CD14-positive monocyte (primary cell): ENCODE results near the gene THUMPD2. TPM values are rescaled to one million over a fixed set of nuclear protein-coding genes. Genes with fewer than 3 reads are reported as not detected.

Experiments
- DNase-seq, 3 donors: peaks; one replicate each; pipeline ENCODE4 v3.0.0-alpha.2; 2011 to 2022
- H2AFZ ChIP-seq: 2 replicates; pipeline ENCODE4 v1.6.0; 2012; ENCODE audit warnings: mild to moderate bottlenecking, low read depth, low read length, inconsistent platforms; ENCODE audit not compliant: insufficient read depth, poor library complexity, severe bottlenecking
- H3K27ac ChIP-seq, 2 donors: 1 replicate in 1 of 2; 2 replicates in 1 of 2; pipeline ENCODE4 v1.5.1; 2012 to 2013; ENCODE audit warnings: low read length in 2 of 2, control low read depth in 1 of 2, inconsistent platforms in 1 of 2, low read depth in 1 of 2, mild to moderate bottlenecking in 1 of 2
- H3K27me3 ChIP-seq, 2 donors: one replicate each; pipeline versions ENCODE4 v1.6.0 to v1.6.1; 2011 to 2013; ENCODE audit warnings: low read length in 2 of 2; ENCODE audit not compliant: control insufficient read depth in 2 of 2, insufficient read depth in 2 of 2
- H3K36me3 ChIP-seq, 2 donors: replicated peaks in 1 of 2; 1 replicate in 1 of 2; 2 replicates in 1 of 2; pipeline versions ENCODE4 v1.5.1 to v1.6.1; 2012 to 2013; ENCODE audit warnings: low read length in 2 of 2, control low read depth in 1 of 2, inconsistent platforms in 1 of 2, mild to moderate bottlenecking in 1 of 2; ENCODE audit not compliant: insufficient read depth in 2 of 2, control insufficient read depth in 1 of 2
- H3K4me1 ChIP-seq, 2 donors: 1 replicate in 1 of 2; 2 replicates in 1 of 2; pipeline versions ENCODE4 v1.5.1 to v1.6.1; 2012 to 2013; ENCODE audit warnings: low read length in 2 of 2, control low read depth in 1 of 2, inconsistent platforms in 1 of 2, mild to moderate bottlenecking in 1 of 2, moderate library complexity in 1 of 2; ENCODE audit not compliant: insufficient read depth in 2 of 2, control insufficient read depth in 1 of 2
- H3K4me2 ChIP-seq: replicated peaks from 2 replicates; pipeline ENCODE3; 2012; ENCODE audit warnings: low read length, moderate library complexity, mild to moderate bottlenecking; ENCODE audit not compliant: poor library complexity, severe bottlenecking; ENCODE audit errors: extremely low read depth
- H3K4me3 ChIP-seq, 3 experiments: fragments of 200-600 bp in 1 of 3; sonication (generic) in 1 of 3; replicated peaks in 1 of 3; 1 replicate in 2 of 3; 2 replicates in 1 of 3; pipeline ENCODE4 v1.5.1; 2011 to 2013; ENCODE audit warnings: low read length in 3 of 3, mild to moderate bottlenecking in 3 of 3, control low read depth in 2 of 3, low read depth in 2 of 3, inconsistent platforms in 1 of 3, moderate library complexity in 1 of 3
- H3K79me2 ChIP-seq: 2 replicates; pipeline ENCODE4 v1.6.0; 2012; ENCODE audit warnings: mild to moderate bottlenecking, control low read depth, inconsistent platforms, low read length, moderate library complexity; ENCODE audit not compliant: insufficient read depth
- H3K9ac ChIP-seq: 2 replicates; pipeline ENCODE4 v1.6.0; 2017; ENCODE audit warnings: low read length, mild to moderate bottlenecking; ENCODE audit not compliant: insufficient read depth, poor library complexity, severe bottlenecking
- H3K9me3 ChIP-seq, 2 donors: replicated peaks in 1 of 2; 1 replicate in 1 of 2; 2 replicates in 1 of 2; pipeline versions ENCODE4 v1.5.1 to v1.6.1; 2012 to 2013; ENCODE audit warnings: low read length in 2 of 2, control low read depth in 1 of 2; ENCODE audit not compliant: control insufficient read depth in 1 of 2, insufficient read depth in 1 of 2
- H4K20me1 ChIP-seq: 2 replicates; pipeline ENCODE4 v1.6.0; 2012; ENCODE audit warnings: mild to moderate bottlenecking, low read length, control low read depth, moderate library complexity; ENCODE audit not compliant: insufficient read depth
- H3K27ac Mint-ChIP-seq, 7 donors: one replicate each; pipeline ENCODE4 v1.8.0; 2020; ENCODE audit warnings: mild to moderate bottlenecking in 7 of 7, mixed read lengths in 7 of 7, moderate library complexity in 6 of 7, inconsistent platforms in 2 of 7
- H3K27me3 Mint-ChIP-seq, 3 donors: one replicate each; pipeline ENCODE4 v1.8.0; 2021 to 2022; ENCODE audit warnings: low read depth in 3 of 3, mild to moderate bottlenecking in 3 of 3, mixed read lengths in 3 of 3, moderate library complexity in 3 of 3, inconsistent platforms in 1 of 3
- H3K36me3 Mint-ChIP-seq, 2 donors: one replicate each; pipeline ENCODE4 v1.8.0; 2020; ENCODE audit warnings: mixed read lengths in 2 of 2, inconsistent platforms in 1 of 2, mild to moderate bottlenecking in 1 of 2
- H3K4me1 Mint-ChIP-seq: one replicate; pipeline ENCODE4 v1.8.0; 2020; ENCODE audit warnings: mild to moderate bottlenecking, mixed read lengths
- H3K4me3 Mint-ChIP-seq, 2 donors: one replicate each; pipeline ENCODE4 v1.8.0; 2020; ENCODE audit warnings: mild to moderate bottlenecking in 2 of 2, mixed read lengths in 2 of 2, moderate library complexity in 1 of 2
- H3K9me3 Mint-ChIP-seq, 7 donors: one replicate each; pipeline ENCODE4 v1.8.0; 2020 to 2022; ENCODE audit warnings: mixed read lengths in 7 of 7, mild to moderate bottlenecking in 6 of 7, moderate library complexity in 6 of 7, inconsistent platforms in 2 of 7
- CTCF ChIP-seq: fragments of 200-600 bp; IDR thresholded peaks from one replicate; pipeline ENCODE4 v1.8.0; 2022; ENCODE audit warnings: antibody characterized with exemption, mild to moderate bottlenecking
- whole genome bisulfite sequencing: methylation state at CpG from one replicate; pipeline ENCODE4 v1.1.5; 2013; ENCODE audit warnings: missing lambda C conversion rate; ENCODE audit not compliant: insufficient coverage; 5-methylcytosine and 5-hydroxymethylcytosine counted together
- intact Hi-C, 2 donors: fragments of 100-400 bp; cut with micrococcal nuclease; formaldehyde crosslinking; loops; one replicate each; pipeline versions ENCODE4 v1.15.0 to v1.15.1; 2023
- polyA plus RNA-seq, 3 donors: library from polyadenylated mRNA; depleted of rRNA in 1 of 3; unstranded in 2 of 3; stranded (reverse) in 1 of 3; fragments of 300-500 nt in 2 of 3; fragments of >200 nt in 1 of 3; fragmentation: Illumina TruSeq in 2 of 3; gene quantifications; 1 replicate in 2 of 3; 2 replicates in 1 of 3; pipeline ENCODE4 v1.2.3, GENCODE V29; 2012 to 2021

THUMPD2 gene
- polyA plus RNA-seq, 3 donors, result 2.8 to 5.9 (median 4.2) TPM

DNA sequence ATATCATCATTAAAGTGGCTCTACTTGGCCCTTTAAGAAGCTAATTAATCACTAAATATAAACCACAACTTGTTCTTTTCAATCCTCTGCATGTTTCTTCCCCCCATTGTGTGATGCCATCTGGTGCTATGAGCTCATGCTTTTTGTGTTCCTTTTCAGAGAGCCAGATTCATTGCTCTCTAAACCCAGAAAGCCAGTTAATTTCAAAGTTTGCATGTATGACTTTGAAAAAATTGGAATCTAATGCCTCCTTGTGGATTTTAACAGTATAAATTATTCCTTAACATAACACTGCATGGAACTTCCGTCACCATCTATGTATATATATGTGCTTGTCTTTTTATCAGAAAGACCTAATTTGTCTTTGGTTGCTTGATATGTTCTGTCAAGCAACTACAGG is 82.2 kb downstream of the THUMPD2 start:
- Mint-ChIP-seq H3K4me1 (no peaks in the 10 kb centered on the region), H3K9me3 (peaks cover 3 to 17% (median 11%) of the 10 kb centered on the region in 7 donors), H3K27ac (no peak overlapping the region), H3K4me3 (no peak overlapping the region), H3K27me3 (peaks cover 0 to 3% (median 0%) of the 10 kb centered on the region in 3 donors), H3K36me3 (no peaks in the 10 kb centered on the region)
- H3K4me1 ChIP-seq, result no peaks in the 10 kb centered on the region
- DNase-seq, result no peak
- H3K27me3 ChIP-seq, result no peaks in the 10 kb centered on the region
- no peak overlapping the region for H3K27ac ChIP-seq
- no peaks in the 10 kb centered on the region for H3K79me2 ChIP-seq
- no peak overlapping the region for H3K4me3 ChIP-seq
- H2AFZ ChIP-seq, result no peak overlapping the region
- WGBS, result no CpG with 5 or more reads among the region's 1 CpG
- H3K36me3 ChIP-seq, result no peaks in the 10 kb centered on the region
- no peak overlapping the region for H3K4me2 ChIP-seq
- H3K9ac ChIP-seq, result no peak overlapping the region
- TF ChIP-seq CTCF, result no peak
- H3K9me3 ChIP-seq, result peaks cover 0 to 11% of the 10 kb centered on the region in 2 donors
- intact Hi-C loops, result no loop called here
- H4K20me1 ChIP-seq, result no peaks in the 10 kb centered on the region

GRCh38 chr2:39696101-39696553 is 82.9 kb downstream of the THUMPD2 start:
- H3K36me3 ChIP-seq, result no peaks in the 10 kb centered on the region
- H3K27me3 ChIP-seq, result no peaks in the 10 kb centered on the region
- H3K27me3 Mint-ChIP-seq, result peaks cover 0 to 3% (median 0%) of the 10 kb centered on the region in 3 donors
- no peak overlapping the region for H2AFZ ChIP-seq
- no peaks in the 10 kb centered on the region for H3K79me2 ChIP-seq
- no peak overlapping the region for H3K4me2 ChIP-seq
- H3K9ac ChIP-seq, result no peak overlapping the region
- H3K4me3 ChIP-seq, result no peak overlapping the region
- TF ChIP-seq CTCF, result no peak
- H3K4me1 Mint-ChIP-seq, result no peaks in the 10 kb centered on the region
- H3K27ac Mint-ChIP-seq, result no peak overlapping the region
- no peak for DNase-seq
- H4K20me1 ChIP-seq, result no peaks in the 10 kb centered on the region
- H3K36me3 Mint-ChIP-seq, result no peaks in the 10 kb centered on the region
- WGBS, result 95% methylated on average over 3 of the region's 4 CpGs
- H3K9me3 Mint-ChIP-seq, result peaks cover 0 to 9% (median 4%) of the 10 kb centered on the region in 7 donors
- no peak overlapping the region for H3K27ac ChIP-seq
- peaks cover 0 to 4% of the 10 kb centered on the region in 2 donors for H3K9me3 ChIP-seq
- intact Hi-C loops, result no loop called here
- H3K4me3 Mint-ChIP-seq, result no peak overlapping the region
- no peaks in the 10 kb centered on the region for H3K4me1 ChIP-seq
